Suprapubic skin (tissue), 4 donors: ENCODE measurements around the gene HOXB3. TPM values are rescaled to one million over a fixed set of nuclear protein-coding genes. Genes with fewer than 3 reads are reported as not detected.
A peak's percentile ranks its signal among the peaks of the same experiment; 100 is the strongest.

Source experiments
- DNase-seq, 2 donors: peaks; one replicate each; pipeline ENCODE4 v3.0.0-alpha.2; 2019; ENCODE audit warnings: low spot score in 2 of 2
- H3K27ac ChIP-seq: fragments of 200-600 bp; sonication (generic); one replicate; pipeline ENCODE4 v1.5.1; 2019
- H3K27me3 ChIP-seq: fragments of 200-600 bp; sonication (generic); one replicate; pipeline ENCODE4 v1.5.1; 2019
- H3K36me3 ChIP-seq: fragments of 200-600 bp; sonication (generic); one replicate; pipeline ENCODE4 v1.5.1; 2019
- H3K4me1 ChIP-seq: fragments of 200-600 bp; sonication (generic); one replicate; pipeline ENCODE4 v1.5.1; 2019
- H3K4me3 ChIP-seq: fragments of 200-600 bp; sonication (generic); one replicate; pipeline ENCODE4 v1.5.1; 2019; ENCODE audit warnings: mild to moderate bottlenecking
- H3K9me3 ChIP-seq: fragments of 200-600 bp; sonication (generic); one replicate; pipeline ENCODE4 v1.5.1; 2019
- CTCF ChIP-seq, 2 donors: fragments of 200-600 bp in 1 of 2; fragments of 450-650 bp in 1 of 2; sonication (generic) in 1 of 2; IDR thresholded peaks; one replicate each; pipeline ENCODE4 v1.5.1; 2016 to 2019; ENCODE audit warnings: antibody characterized with exemption in 2 of 2, mild to moderate bottlenecking in 1 of 2, moderate library complexity in 1 of 2
- EP300 ChIP-seq: sonication (generic); formaldehyde crosslinking; IDR thresholded peaks from one replicate; pipeline ENCODE4 v1.6.1; 2017; ENCODE audit warnings: antibody characterized with exemption
- POLR2A ChIP-seq, 2 donors: fragments of 450-650 bp; IDR thresholded peaks; one replicate each; pipeline ENCODE4 v1.6.1; 2017; ENCODE audit warnings: antibody characterized with exemption in 2 of 2, mild to moderate bottlenecking in 2 of 2, moderate library complexity in 2 of 2
- POLR2AphosphoS5 ChIP-seq, 3 donors: sonication (generic); formaldehyde crosslinking; IDR thresholded peaks; one replicate each; pipeline ENCODE4 v1.6.1; 2017; ENCODE audit warnings: antibody characterized with exemption in 3 of 3
- WGBS: methylation state at CpG from one replicate; pipeline ENCODE4 v1.1.5; 2018; 5-methylcytosine and 5-hydroxymethylcytosine counted together
- total RNA-seq, 4 donors: library from RNA; depleted of rRNA; stranded (reverse); fragments of >200 nt; gene quantifications; one replicate each; pipeline ENCODE4 v1.1.0, GENCODE V29; 2016

The HOXB3 gene
- total RNA-seq, 4 donors from 2014 or later: 2.3 to 20.8 (median 3.9) TPM

- Histone ChIP-seq H3K4me1 (peaks cover 78% of the 10 kb centered on the region), H3K36me3 (no peaks in the 10 kb centered on the region), H3K27ac (peak overlapping the region; percentile 15), H3K4me3 (no peak overlapping the region), H3K27me3 (peaks cover 5% of the 10 kb centered on the region), H3K9me3 (no peaks in the 10 kb centered on the region)
- no peak for TF ChIP-seq POLR2AphosphoS5 (IDR thresholded peaks at IDR 0.05)
- TF ChIP-seq CTCF (IDR thresholded peaks at IDR 0.05): peak in 1 of 2 donors; percentile 18
- no peak for TF ChIP-seq EP300
- no peak for TF ChIP-seq POLR2A (IDR thresholded peaks at IDR 0.05)
- no peak for DNase-seq
- WGBS: 78% methylated on average over 15 of the region's 15 CpGs
These were observed 27.9 kb downstream of the HOXB3 start for GRCh38 chr17:48561884-48562810.

GRCh38 chr17:48559840-48560817 is 29.9 kb downstream of the HOXB3 start:
- peaks cover 3% of the 10 kb centered on the region for H3K27me3 ChIP-seq
- TF ChIP-seq POLR2AphosphoS5 (IDR thresholded peaks at IDR 0.05): no peak
- no peak for TF ChIP-seq POLR2A (IDR thresholded peaks at IDR 0.05)
- TF ChIP-seq EP300: no peak
- TF ChIP-seq CTCF (IDR thresholded peaks at IDR 0.05): no peak
- H3K36me3 ChIP-seq: no peaks in the 10 kb centered on the region
- no peak for DNase-seq
- H3K9me3 ChIP-seq: no peaks in the 10 kb centered on the region
- peak overlapping the region; percentile 54 for H3K4me3 ChIP-seq
- peak overlapping the region; percentile 85 for H3K27ac ChIP-seq
- 73% methylated on average over 14 of the region's 14 CpGs for WGBS
- H3K4me1 ChIP-seq: peaks cover 94% of the 10 kb centered on the region

- H3K27me3 ChIP-seq: peaks cover 3% of the 10 kb centered on the region
- H3K27ac ChIP-seq: peak overlapping the region; percentile 85
- 81% methylated on average over 16 of the region's 16 CpGs for WGBS
- peak overlapping the region; percentile 54 for H3K4me3 ChIP-seq
- no peak for DNase-seq
- H3K36me3 ChIP-seq: no peaks in the 10 kb centered on the region
- H3K4me1 ChIP-seq: peaks cover 91% of the 10 kb centered on the region
- TF ChIP-seq POLR2A (IDR thresholded peaks at IDR 0.05): no peak
- no peak for TF ChIP-seq POLR2AphosphoS5 (IDR thresholded peaks at IDR 0.05)
- TF ChIP-seq CTCF (IDR thresholded peaks at IDR 0.05): no peak
- TF ChIP-seq EP300: no peak
- no peaks in the 10 kb centered on the region for H3K9me3 ChIP-seq
These were observed 30.8 kb downstream of the HOXB3 start for GRCh38 chr17:48559122-48559839.

GRCh38 chr17:48558831-48559121 is 31.3 kb downstream of the HOXB3 start:
- DNase-seq: no peak
- TF ChIP-seq CTCF (IDR thresholded peaks at IDR 0.05) (no peak), POLR2A (IDR thresholded peaks at IDR 0.05) (no peak), EP300 (no peak), POLR2AphosphoS5 (IDR thresholded peaks at IDR 0.05) (no peak)
- Histone ChIP-seq H3K27me3 (no peaks in the 10 kb centered on the region), H3K27ac (peak overlapping the region; percentile 85), H3K9me3 (no peaks in the 10 kb centered on the region), H3K36me3 (no peaks in the 10 kb centered on the region), H3K4me1 (peaks cover 91% of the 10 kb centered on the region), H3K4me3 (peak overlapping the region; percentile 54)
- WGBS: 79% methylated on average over 2 of the region's 2 CpGs
